ENCODE results near the gene SYNPO2L. TPM values are rescaled to one million over a fixed set of nuclear protein-coding genes. Genes with fewer than 3 reads are reported as not detected.

The SYNPO2L gene
- total RNA-seq, 1 experiment from 2014 or later, result 0.22 TPM

GRCh38 chr10:73625884-73626752 lies 29.7 kb downstream of the SYNPO2L start:
- DNase-seq (ENCODE audit: low spot score) (peak; percentile 93), ATAC-seq (peak; percentile 96)
- Mint-ChIP-seq H3K36me3 (no peaks in the 10 kb centered on the region), H3K27ac (peak overlapping the region; percentile 96), H3K4me1 (peaks cover 20% of the 10 kb centered on the region), H3K27me3 (ENCODE audit: low read depth) (no peaks in the 10 kb centered on the region; the same call in 1 of the 2 replicates), H3K9me3 (no peaks in the 10 kb centered on the region), H3K4me3 (peak overlapping the region; percentile 97)
- CTCF ChIA-PET, result interaction anchor here (0.6 to 1.7 kb wide), 4 partner anchors 17 to 96 kb away, joined by 5 to 12 read pairs (median 8); no protein-coding TSS in a partner anchor
- 0 out of 2 replicates have a peak, but pooled peaks have one; percentile 21 for TF ChIP-seq GABPB1 (CRISPR knock-in tag; IDR thresholded peaks at IDR 0.05)
- TF ChIP-seq FOXP1 (CRISPR knock-in tag; IDR thresholded peaks at IDR 0.05; ENCODE audit: borderline replicate concordance), result peak; percentile 80
- no peak for TF ChIP-seq TP53 (CRISPR knock-in tag; IDR thresholded peaks at IDR 0.05)
- TF ChIP-seq, protein P1, sequence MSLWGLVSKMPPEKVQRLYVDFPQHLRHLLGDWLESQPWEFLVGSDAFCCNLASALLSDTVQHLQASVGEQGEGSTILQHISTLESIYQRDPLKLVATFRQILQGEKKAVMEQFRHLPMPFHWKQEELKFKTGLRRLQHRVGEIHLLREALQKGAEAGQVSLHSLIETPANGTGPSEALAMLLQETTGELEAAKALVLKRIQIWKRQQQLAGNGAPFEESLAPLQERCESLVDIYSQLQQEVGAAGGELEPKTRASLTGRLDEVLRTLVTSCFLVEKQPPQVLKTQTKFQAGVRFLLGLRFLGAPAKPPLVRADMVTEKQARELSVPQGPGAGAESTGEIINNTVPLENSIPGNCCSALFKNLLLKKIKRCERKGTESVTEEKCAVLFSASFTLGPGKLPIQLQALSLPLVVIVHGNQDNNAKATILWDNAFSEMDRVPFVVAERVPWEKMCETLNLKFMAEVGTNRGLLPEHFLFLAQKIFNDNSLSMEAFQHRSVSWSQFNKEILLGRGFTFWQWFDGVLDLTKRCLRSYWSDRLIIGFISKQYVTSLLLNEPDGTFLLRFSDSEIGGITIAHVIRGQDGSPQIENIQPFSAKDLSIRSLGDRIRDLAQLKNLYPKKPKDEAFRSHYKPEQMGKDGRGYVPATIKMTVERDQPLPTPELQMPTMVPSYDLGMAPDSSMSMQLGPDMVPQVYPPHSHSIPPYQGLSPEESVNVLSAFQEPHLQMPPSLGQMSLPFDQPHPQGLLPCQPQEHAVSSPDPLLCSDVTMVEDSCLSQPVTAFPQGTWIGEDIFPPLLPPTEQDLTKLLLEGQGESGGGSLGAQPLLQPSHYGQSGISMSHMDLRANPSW (CRISPR knock-in tag; conservative IDR thresholded peaks at IDR 0.05; ENCODE audit: low read depth), result no peak
- TF ChIP-seq, protein P2, sequence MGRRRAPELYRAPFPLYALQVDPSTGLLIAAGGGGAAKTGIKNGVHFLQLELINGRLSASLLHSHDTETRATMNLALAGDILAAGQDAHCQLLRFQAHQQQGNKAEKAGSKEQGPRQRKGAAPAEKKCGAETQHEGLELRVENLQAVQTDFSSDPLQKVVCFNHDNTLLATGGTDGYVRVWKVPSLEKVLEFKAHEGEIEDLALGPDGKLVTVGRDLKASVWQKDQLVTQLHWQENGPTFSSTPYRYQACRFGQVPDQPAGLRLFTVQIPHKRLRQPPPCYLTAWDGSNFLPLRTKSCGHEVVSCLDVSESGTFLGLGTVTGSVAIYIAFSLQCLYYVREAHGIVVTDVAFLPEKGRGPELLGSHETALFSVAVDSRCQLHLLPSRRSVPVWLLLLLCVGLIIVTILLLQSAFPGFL (CRISPR knock-in tag; IDR thresholded peaks at IDR 0.05; ENCODE audit: borderline replicate concordance), result no peak
- no peak for TF ChIP-seq ZNF423 (CRISPR knock-in tag; IDR thresholded peaks at IDR 0.05)
- TF ChIP-seq, protein P3, sequence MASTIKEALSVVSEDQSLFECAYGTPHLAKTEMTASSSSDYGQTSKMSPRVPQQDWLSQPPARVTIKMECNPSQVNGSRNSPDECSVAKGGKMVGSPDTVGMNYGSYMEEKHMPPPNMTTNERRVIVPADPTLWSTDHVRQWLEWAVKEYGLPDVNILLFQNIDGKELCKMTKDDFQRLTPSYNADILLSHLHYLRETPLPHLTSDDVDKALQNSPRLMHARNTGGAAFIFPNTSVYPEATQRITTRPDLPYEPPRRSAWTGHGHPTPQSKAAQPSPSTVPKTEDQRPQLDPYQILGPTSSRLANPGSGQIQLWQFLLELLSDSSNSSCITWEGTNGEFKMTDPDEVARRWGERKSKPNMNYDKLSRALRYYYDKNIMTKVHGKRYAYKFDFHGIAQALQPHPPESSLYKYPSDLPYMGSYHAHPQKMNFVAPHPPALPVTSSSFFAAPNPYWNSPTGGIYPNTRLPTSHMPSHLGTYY (CRISPR knock-in tag; IDR thresholded peaks at IDR 0.05), result no peak
- 0 out of 2 replicates have a peak, but pooled peaks have one; percentile 30 for TF ChIP-seq CREB1 (CRISPR knock-in tag; IDR thresholded peaks at IDR 0.05)
- TF ChIP-seq, protein P4, sequence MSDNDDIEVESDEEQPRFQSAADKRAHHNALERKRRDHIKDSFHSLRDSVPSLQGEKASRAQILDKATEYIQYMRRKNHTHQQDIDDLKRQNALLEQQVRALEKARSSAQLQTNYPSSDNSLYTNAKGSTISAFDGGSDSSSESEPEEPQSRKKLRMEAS (CRISPR knock-in tag; IDR thresholded peaks at IDR 0.05), result peak; percentile 69
- TF ChIP-seq, protein P5, sequence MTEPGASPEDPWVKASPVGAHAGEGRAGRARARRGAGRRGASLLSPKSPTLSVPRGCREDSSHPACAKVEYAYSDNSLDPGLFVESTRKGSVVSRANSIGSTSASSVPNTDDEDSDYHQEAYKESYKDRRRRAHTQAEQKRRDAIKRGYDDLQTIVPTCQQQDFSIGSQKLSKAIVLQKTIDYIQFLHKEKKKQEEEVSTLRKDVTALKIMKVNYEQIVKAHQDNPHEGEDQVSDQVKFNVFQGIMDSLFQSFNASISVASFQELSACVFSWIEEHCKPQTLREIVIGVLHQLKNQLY (CRISPR knock-in tag; IDR thresholded peaks at IDR 0.05), result no peak
- no peak for TF ChIP-seq E2F5 (CRISPR knock-in tag; IDR thresholded peaks at IDR 0.05)
- 0 out of 2 replicates have a peak, but pooled peaks have one; percentile 48 for TF ChIP-seq FOXK1 (CRISPR knock-in tag; IDR thresholded peaks at IDR 0.05)
- TF ChIP-seq NR1H2 (CRISPR knock-in tag; IDR thresholded peaks at IDR 0.05), result no peak
- TF ChIP-seq ZNF232 (CRISPR knock-in tag; IDR thresholded peaks at IDR 0.05), result 0 out of 2 replicates have a peak, but pooled peaks have one; percentile 37
- peak; percentile 28; the same call in 1 of the 2 replicates for TF ChIP-seq NFE2L1 (CRISPR knock-in tag; IDR thresholded peaks at IDR 0.05)
- TF ChIP-seq USF2 (CRISPR knock-in tag; IDR thresholded peaks at IDR 0.05), result no peak
- 0 out of 2 replicates have a peak, but pooled peaks have one; percentile 50 for TF ChIP-seq MYBL2 (CRISPR knock-in tag; IDR thresholded peaks at IDR 0.05)
- peak; percentile 55 for TF ChIP-seq SP1 (CRISPR knock-in tag; conservative IDR thresholded peaks at IDR 0.05)
- POLR2A ChIA-PET, result interaction anchor here (0.9 to 1.4 kb wide), 7 partner anchors 10 to 379 kb away, joined by 3 to 10 read pairs (median 4); partner anchors contain the start of genes DNAJC9 and USP54

Data from WTC11 (cell line).